ENCODE measurements around the gene DAP.
"Not testable (repeated sequence)": the region's sequence is repeated elsewhere in the genome, so short reads cannot be mapped to it uniquely, and the experiment has no call there.

DAP gene

DNA sequence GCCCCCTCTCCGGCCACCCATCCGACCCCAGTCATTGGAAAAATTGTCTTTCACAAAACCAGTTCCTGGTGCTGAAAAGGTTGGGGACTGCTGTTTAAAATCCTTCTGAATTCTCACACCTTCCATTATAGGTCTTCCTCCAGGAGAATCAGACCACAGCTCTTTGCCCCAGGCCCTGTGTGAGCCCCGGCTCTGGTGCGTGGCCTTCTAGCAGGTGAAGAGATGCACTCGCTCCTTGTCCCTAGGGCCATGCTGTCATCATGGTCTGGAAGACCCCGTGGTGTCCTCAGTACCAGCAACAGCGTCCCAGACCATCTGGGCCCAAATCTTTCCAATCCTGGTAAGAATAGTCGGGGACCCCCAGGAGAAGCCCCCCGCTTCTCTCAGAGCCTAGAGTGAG is 95.2 kb downstream of the DAP start:
- no peaks in the 10 kb centered on the region for H3K9me3 ChIP-seq (ENCODE audit: insufficient read depth, low read length)

DNA sequence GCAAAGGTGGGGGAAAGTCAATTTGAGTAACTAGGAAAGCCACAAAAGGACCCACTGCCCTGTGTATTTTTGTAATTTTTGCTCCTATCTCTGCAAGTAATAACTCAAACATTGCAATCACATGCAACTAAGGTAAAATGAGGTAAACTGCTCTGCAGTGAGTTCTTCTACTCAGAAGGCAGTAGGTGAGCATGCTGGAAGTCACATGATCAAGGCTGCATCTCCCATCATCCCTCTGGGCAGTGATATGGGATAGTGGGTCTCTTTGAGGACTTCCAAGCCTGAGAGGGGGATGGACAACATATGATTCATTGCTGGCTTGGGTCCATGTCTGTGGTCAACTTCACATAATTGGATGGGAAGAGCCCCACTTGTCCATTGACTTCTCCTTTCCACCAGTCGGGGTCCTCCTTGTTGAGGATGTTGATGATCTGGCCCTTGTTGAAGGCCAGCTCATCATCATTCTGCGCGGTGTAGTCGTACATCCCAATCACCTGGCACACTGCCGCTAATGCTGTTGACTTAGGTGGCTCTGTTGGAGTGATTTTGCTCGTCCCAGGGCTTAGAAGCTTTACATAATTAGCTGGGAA is 96.8 kb downstream of the DAP start:
- not testable (repeated sequence) for H4K20me1 ChIP-seq (ENCODE audit: low read depth, low read length); H3K27me3 ChIP-seq (ENCODE audit: low read length); H3K9me3 ChIP-seq (ENCODE audit: insufficient read depth, low read length); H3F3A ChIP-seq (ENCODE audit: insufficient read depth); H3K4me3 ChIP-seq (ENCODE audit: insufficient read depth, low read length, poor library complexity, severe bottlenecking); H3K36me3 ChIP-seq (ENCODE audit: low read length); H3K4me2 ChIP-seq (ENCODE audit: low read depth, low read length, poor library complexity, severe bottlenecking); H3K27ac ChIP-seq (ENCODE audit: low read depth, low read length); H3K79me2 ChIP-seq (ENCODE audit: insufficient read depth, low read length); H2AFZ ChIP-seq (ENCODE audit: low read depth, low read length, severe bottlenecking); H3K9me2 ChIP-seq (replicated peaks; ENCODE audit: insufficient read depth, low read length); H3K9ac ChIP-seq (ENCODE audit: low read length)

More for the DNA sequence above, 95.2 kb downstream of the DAP start:
- Histone ChIP-seq H4K20me1 (ENCODE audit: low read depth, low read length) (no peaks in the 10 kb centered on the region), H3K4me2 (ENCODE audit: low read depth, low read length, poor library complexity, severe bottlenecking) (no peak overlapping the region), H3K4me3 (ENCODE audit: insufficient read depth, low read length, poor library complexity, severe bottlenecking) (no peak overlapping the region), H3K79me2 (ENCODE audit: insufficient read depth, low read length) (no peaks in the 10 kb centered on the region), H3K9ac (ENCODE audit: low read length) (no peak overlapping the region), H3K27ac (ENCODE audit: low read depth, low read length) (no peak overlapping the region), H3K27me3 (ENCODE audit: low read length) (no peaks in the 10 kb centered on the region), H3K36me3 (ENCODE audit: low read length) (no peaks in the 10 kb centered on the region), H2AFZ (ENCODE audit: low read depth, low read length, severe bottlenecking) (no peak overlapping the region), H3F3A (ENCODE audit: insufficient read depth) (no peaks in the 10 kb centered on the region), H3K9me2 (replicated peaks; ENCODE audit: insufficient read depth, low read length) (no peaks in the 10 kb centered on the region)
- TF ChIP-seq, protein P1, sequence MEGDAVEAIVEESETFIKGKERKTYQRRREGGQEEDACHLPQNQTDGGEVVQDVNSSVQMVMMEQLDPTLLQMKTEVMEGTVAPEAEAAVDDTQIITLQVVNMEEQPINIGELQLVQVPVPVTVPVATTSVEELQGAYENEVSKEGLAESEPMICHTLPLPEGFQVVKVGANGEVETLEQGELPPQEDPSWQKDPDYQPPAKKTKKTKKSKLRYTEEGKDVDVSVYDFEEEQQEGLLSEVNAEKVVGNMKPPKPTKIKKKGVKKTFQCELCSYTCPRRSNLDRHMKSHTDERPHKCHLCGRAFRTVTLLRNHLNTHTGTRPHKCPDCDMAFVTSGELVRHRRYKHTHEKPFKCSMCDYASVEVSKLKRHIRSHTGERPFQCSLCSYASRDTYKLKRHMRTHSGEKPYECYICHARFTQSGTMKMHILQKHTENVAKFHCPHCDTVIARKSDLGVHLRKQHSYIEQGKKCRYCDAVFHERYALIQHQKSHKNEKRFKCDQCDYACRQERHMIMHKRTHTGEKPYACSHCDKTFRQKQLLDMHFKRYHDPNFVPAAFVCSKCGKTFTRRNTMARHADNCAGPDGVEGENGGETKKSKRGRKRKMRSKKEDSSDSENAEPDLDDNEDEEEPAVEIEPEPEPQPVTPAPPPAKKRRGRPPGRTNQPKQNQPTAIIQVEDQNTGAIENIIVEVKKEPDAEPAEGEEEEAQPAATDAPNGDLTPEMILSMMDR (IDR thresholded peaks at IDR 0.05; ENCODE audit: insufficient read depth, low read length, poor library complexity, severe bottlenecking) = no peak
- TF ChIP-seq EZH2phosphoT487 (conservative IDR thresholded peaks at IDR 0.05; ENCODE audit: low read length) = no peak

DNA sequence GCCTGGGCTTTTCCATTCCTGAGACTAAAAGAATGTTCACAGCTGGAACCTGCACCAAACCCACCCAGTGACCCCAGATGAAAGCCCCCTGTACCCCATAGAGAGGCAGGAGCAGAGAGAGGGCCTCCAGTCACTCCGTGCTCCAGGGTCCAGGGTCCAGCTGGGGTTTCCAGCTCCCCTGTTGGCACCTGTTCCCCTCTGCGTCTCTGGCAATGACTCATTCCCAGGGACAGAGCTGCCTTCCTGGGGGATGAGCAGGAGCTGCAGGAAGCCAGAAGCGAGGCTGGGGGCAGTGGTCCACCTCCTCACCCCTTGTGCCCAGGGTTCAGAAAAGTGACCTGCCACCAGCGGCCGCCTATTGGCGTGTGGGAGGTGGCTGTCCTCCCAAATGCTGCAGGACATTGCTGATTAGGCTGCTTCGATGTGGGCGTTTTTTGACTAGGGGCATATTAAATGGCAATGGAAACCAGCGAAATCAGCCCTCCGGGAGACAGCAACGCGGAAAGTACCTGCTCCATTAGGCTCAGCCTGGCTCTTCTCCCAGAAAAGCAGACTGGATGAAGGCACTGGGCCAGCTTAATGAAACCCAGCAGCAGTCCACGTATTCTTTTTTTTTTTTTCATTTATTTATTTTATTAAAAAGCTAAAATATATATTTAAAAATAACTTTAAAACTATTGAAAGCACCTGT is 97.4 kb downstream of the DAP start:
- Histone ChIP-seq H3K36me3 (ENCODE audit: low read length) (no peaks in the 10 kb centered on the region), H3K4me2 (ENCODE audit: low read depth, low read length, poor library complexity, severe bottlenecking) (no peak overlapping the region), H3K9ac (ENCODE audit: low read length) (no peak overlapping the region), H3K4me3 (ENCODE audit: insufficient read depth, low read length, poor library complexity, severe bottlenecking) (no peak overlapping the region), H3K79me2 (ENCODE audit: insufficient read depth, low read length) (no peaks in the 10 kb centered on the region), H3K27ac (ENCODE audit: low read depth, low read length) (no peak overlapping the region), H2AFZ (ENCODE audit: low read depth, low read length, severe bottlenecking) (no peak overlapping the region), H4K20me1 (ENCODE audit: low read depth, low read length) (no peaks in the 10 kb centered on the region), H3F3A (ENCODE audit: insufficient read depth) (no peaks in the 10 kb centered on the region), H3K9me3 (ENCODE audit: insufficient read depth, low read length) (no peaks in the 10 kb centered on the region), H3K27me3 (ENCODE audit: low read length) (no peaks in the 10 kb centered on the region), H3K9me2 (replicated peaks; ENCODE audit: insufficient read depth, low read length) (no peaks in the 10 kb centered on the region)
- no peak for TF ChIP-seq EZH2phosphoT487 (conservative IDR thresholded peaks at IDR 0.05; ENCODE audit: low read length)
- TF ChIP-seq, protein P1 (IDR thresholded peaks at IDR 0.05; ENCODE audit: insufficient read depth, low read length, poor library complexity, severe bottlenecking) = no peak

All from SU-DHL-6 (cell line).